HL-60 (cell line): Measurements from ENCODE around the gene ZNRF3.

Experiments
- GABPA ChIP-seq: IDR thresholded peaks from 2 replicates; pipeline ENCODE4 v1.6.1; 2012; ENCODE audit warnings: low read depth
- POLR2AphosphoS5 ChIP-seq: IDR thresholded peaks from 2 replicates; pipeline ENCODE4 v1.6.1; 2012; ENCODE audit warnings: low read depth
- TF ChIP-seq, protein P1 (sequence below): IDR thresholded peaks from one replicate; pipeline ENCODE4 v1.5.1; 2011; ENCODE audit warnings: low read length, control low read depth, inconsistent platforms; ENCODE audit not compliant: insufficient read depth

DNA sequence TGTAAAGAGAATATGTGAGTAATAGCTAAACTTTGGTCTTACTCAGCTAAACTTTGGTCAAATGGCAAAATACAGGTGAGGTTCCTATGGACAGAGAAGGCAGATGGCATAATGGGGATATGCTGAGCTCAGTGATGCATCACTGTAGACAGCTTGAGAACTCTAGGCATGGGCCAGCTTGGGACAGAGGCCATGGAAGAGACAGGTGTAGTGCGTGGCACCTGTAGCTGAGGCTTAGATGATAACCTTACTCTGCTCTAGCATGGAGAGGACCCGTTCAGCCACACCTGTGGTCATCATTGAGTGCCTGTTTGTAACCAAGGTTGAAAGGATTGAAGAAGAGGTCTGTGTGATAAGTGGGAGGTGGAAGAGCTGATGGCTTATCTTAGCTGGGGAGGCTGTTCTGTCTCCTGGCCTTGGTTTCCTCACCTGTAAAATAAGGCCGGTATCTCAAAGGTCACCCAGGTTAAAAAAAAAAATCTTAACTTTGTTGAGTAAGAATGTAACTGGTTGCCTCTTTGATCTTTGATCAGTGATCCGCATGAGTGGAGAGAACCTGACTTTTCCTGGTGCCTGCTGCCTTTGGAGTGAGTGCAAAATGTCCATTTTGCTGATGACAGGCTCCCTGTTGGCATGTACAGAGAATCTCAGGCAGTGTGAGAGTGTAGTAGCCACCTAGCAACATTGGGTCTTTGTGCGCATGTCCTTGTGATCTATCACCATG is 48.6 kb downstream of the ZNRF3 start:
- TF ChIP-seq POLR2AphosphoS5 (no peak), GABPA (no peak)
- TF ChIP-seq, protein P1, sequence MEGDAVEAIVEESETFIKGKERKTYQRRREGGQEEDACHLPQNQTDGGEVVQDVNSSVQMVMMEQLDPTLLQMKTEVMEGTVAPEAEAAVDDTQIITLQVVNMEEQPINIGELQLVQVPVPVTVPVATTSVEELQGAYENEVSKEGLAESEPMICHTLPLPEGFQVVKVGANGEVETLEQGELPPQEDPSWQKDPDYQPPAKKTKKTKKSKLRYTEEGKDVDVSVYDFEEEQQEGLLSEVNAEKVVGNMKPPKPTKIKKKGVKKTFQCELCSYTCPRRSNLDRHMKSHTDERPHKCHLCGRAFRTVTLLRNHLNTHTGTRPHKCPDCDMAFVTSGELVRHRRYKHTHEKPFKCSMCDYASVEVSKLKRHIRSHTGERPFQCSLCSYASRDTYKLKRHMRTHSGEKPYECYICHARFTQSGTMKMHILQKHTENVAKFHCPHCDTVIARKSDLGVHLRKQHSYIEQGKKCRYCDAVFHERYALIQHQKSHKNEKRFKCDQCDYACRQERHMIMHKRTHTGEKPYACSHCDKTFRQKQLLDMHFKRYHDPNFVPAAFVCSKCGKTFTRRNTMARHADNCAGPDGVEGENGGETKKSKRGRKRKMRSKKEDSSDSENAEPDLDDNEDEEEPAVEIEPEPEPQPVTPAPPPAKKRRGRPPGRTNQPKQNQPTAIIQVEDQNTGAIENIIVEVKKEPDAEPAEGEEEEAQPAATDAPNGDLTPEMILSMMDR, result no peak
